ENCODE results near the gene MMEL1. TPM values are rescaled to one million over a fixed set of nuclear protein-coding genes. Genes with fewer than 3 reads are reported as not detected.
A peak's percentile ranks its signal among the peaks of the same experiment; 100 is the strongest.
"Not testable (repeated sequence)": the region's sequence is repeated elsewhere in the genome, so short reads cannot be mapped to it uniquely, and the experiment has no call there.

Gene MMEL1
- total RNA-seq, 1 donor from 2014 or later = 1.0 TPM

GRCh38 chr1:2552189-2552588 lies 80.6 kb downstream of the MMEL1 start:
- Histone ChIP-seq H3K27ac (ENCODE audit: low read depth, low read length) (no peak overlapping the region), H3K27me3 (ENCODE audit: control insufficient read depth in 3 of 3, insufficient read depth in 3 of 3, low read length in 3 of 3) (peaks cover 7 to 15% (median 13%) of the 10 kb centered on the region in 3 donors), H3K9ac (ENCODE audit: low read depth in 1 of 3, low read length in 3 of 3) (no peak overlapping the region), H3K4me3 (ENCODE audit: low read length in 3 of 3) (no peak overlapping the region), H3K9me3 (ENCODE audit: control insufficient read depth in 3 of 3, low read length in 3 of 3) (no peaks in the 10 kb centered on the region), H3K4me1 (ENCODE audit: control insufficient read depth in 3 of 3, insufficient read depth in 3 of 3, low read length in 3 of 3) (peaks cover 40 to 43% (median 43%) of the 10 kb centered on the region in 3 donors), H3K36me3 (ENCODE audit: control insufficient read depth in 3 of 3, insufficient read depth in 3 of 3, low read length in 3 of 3) (no peaks in the 10 kb centered on the region)

- H3K9me3 ChIP-seq (ENCODE audit: control insufficient read depth in 3 of 3, low read length in 3 of 3); H3K36me3 ChIP-seq (ENCODE audit: control insufficient read depth in 3 of 3, insufficient read depth in 3 of 3, low read length in 3 of 3); H3K27ac ChIP-seq (ENCODE audit: low read depth, low read length): not testable (repeated sequence)
- Histone ChIP-seq H3K9ac (ENCODE audit: low read depth in 1 of 3, low read length in 3 of 3) (peak overlapping the region in 1 of 3 donors; percentile 0), H3K4me3 (ENCODE audit: low read length in 3 of 3) (peak overlapping the region in 2 of 3 donors; percentile 16 to 41), H3K4me1 (ENCODE audit: control insufficient read depth in 3 of 3, insufficient read depth in 3 of 3, low read length in 3 of 3) (peaks cover 39 to 42% (median 41%) of the 10 kb centered on the region in 3 donors), H3K27me3 (ENCODE audit: control insufficient read depth in 3 of 3, insufficient read depth in 3 of 3, low read length in 3 of 3) (peaks cover 13 to 20% (median 19%) of the 10 kb centered on the region in 3 donors)
These were observed 81.3 kb downstream of the MMEL1 start for GRCh38 chr1:2551544-2551943.

- not testable (repeated sequence) for H3K9me3 ChIP-seq (ENCODE audit: control insufficient read depth in 3 of 3, low read length in 3 of 3); H3K27ac ChIP-seq (ENCODE audit: low read depth, low read length); H3K36me3 ChIP-seq (ENCODE audit: control insufficient read depth in 3 of 3, insufficient read depth in 3 of 3, low read length in 3 of 3)
- peaks cover 31 to 39% (median 35%) of the 10 kb centered on the region in 3 donors for H3K4me1 ChIP-seq (ENCODE audit: control insufficient read depth in 3 of 3, insufficient read depth in 3 of 3, low read length in 3 of 3)
- peak overlapping the region in 1 of 3 donors; percentile 45 for H3K9ac ChIP-seq (ENCODE audit: low read depth in 1 of 3, low read length in 3 of 3)
- peak overlapping the region in 1 of 3 donors; percentile 15 for H3K4me3 ChIP-seq (ENCODE audit: low read length in 3 of 3)
- peaks cover 15 to 20% (median 16%) of the 10 kb centered on the region in 3 donors for H3K27me3 ChIP-seq (ENCODE audit: control insufficient read depth in 3 of 3, insufficient read depth in 3 of 3, low read length in 3 of 3)
These were observed 82.4 kb downstream of the MMEL1 start for GRCh38 chr1:2550309-2550861.

- H3K36me3 ChIP-seq (ENCODE audit: control insufficient read depth in 3 of 3, insufficient read depth in 3 of 3, low read length in 3 of 3); H3K9me3 ChIP-seq (ENCODE audit: control insufficient read depth in 3 of 3, low read length in 3 of 3): not testable (repeated sequence)
- Histone ChIP-seq H3K4me3 (ENCODE audit: low read length in 3 of 3) (peak overlapping the region in 2 of 3 donors; percentile 14 to 58), H3K27ac (ENCODE audit: low read depth, low read length) (peak overlapping the region; percentile 87), H3K4me1 (ENCODE audit: control insufficient read depth in 3 of 3, insufficient read depth in 3 of 3, low read length in 3 of 3) (peaks cover 30 to 40% (median 33%) of the 10 kb centered on the region in 3 donors), H3K27me3 (ENCODE audit: control insufficient read depth in 3 of 3, insufficient read depth in 3 of 3, low read length in 3 of 3) (peaks cover 21 to 29% (median 21%) of the 10 kb centered on the region in 3 donors), H3K9ac (ENCODE audit: low read depth in 1 of 3, low read length in 3 of 3) (peak overlapping the region in 2 of 3 donors; percentile 64 to 81)
These were observed 83.3 kb downstream of the MMEL1 start for GRCh38 chr1:2549367-2550029.

GRCh38 chr1:2548068-2548589 lies 84.7 kb downstream of the MMEL1 start:
- Histone ChIP-seq H3K27ac (ENCODE audit: low read depth, low read length) (peak overlapping the region; percentile 90), H3K4me1 (ENCODE audit: control insufficient read depth in 3 of 3, insufficient read depth in 3 of 3, low read length in 3 of 3) (peaks cover 38 to 47% (median 39%) of the 10 kb centered on the region in 3 donors), H3K27me3 (ENCODE audit: control insufficient read depth in 3 of 3, insufficient read depth in 3 of 3, low read length in 3 of 3) (peaks cover 27 to 43% (median 30%) of the 10 kb centered on the region in 3 donors), H3K36me3 (ENCODE audit: control insufficient read depth in 3 of 3, insufficient read depth in 3 of 3, low read length in 3 of 3) (no peaks in the 10 kb centered on the region), H3K9ac (ENCODE audit: low read depth in 1 of 3, low read length in 3 of 3) (peak overlapping the region; percentile 43 to 81 (median 71)), H3K9me3 (ENCODE audit: control insufficient read depth in 3 of 3, low read length in 3 of 3) (no peaks in the 10 kb centered on the region), H3K4me3 (ENCODE audit: low read length in 3 of 3) (peak overlapping the region; percentile 51 to 61 (median 51))

- no peaks in the 10 kb centered on the region for H3K36me3 ChIP-seq (ENCODE audit: control insufficient read depth in 3 of 3, insufficient read depth in 3 of 3, low read length in 3 of 3)
- peaks cover 33 to 50% (median 37%) of the 10 kb centered on the region in 3 donors for H3K27me3 ChIP-seq (ENCODE audit: control insufficient read depth in 3 of 3, insufficient read depth in 3 of 3, low read length in 3 of 3)
- peak overlapping the region; percentile 90 for H3K27ac ChIP-seq (ENCODE audit: low read depth, low read length)
- H3K4me1 ChIP-seq (ENCODE audit: control insufficient read depth in 3 of 3, insufficient read depth in 3 of 3, low read length in 3 of 3) = peaks cover 38 to 47% (median 39%) of the 10 kb centered on the region in 3 donors
- H3K9ac ChIP-seq (ENCODE audit: low read depth in 1 of 3, low read length in 3 of 3) = peak overlapping the region; percentile 38 to 81 (median 43)
- H3K9me3 ChIP-seq (ENCODE audit: control insufficient read depth in 3 of 3, low read length in 3 of 3) = no peaks in the 10 kb centered on the region
- H3K4me3 ChIP-seq (ENCODE audit: low read length in 3 of 3) = peak overlapping the region; percentile 23 to 61 (median 51)
These were observed 85.4 kb downstream of the MMEL1 start for GRCh38 chr1:2547210-2548067.

GRCh38 chr1:2546515-2547209 lies 86.2 kb downstream of the MMEL1 start:
- H3K9me3 ChIP-seq (ENCODE audit: control insufficient read depth in 3 of 3, low read length in 3 of 3) = no peaks in the 10 kb centered on the region
- no peaks in the 10 kb centered on the region for H3K36me3 ChIP-seq (ENCODE audit: control insufficient read depth in 3 of 3, insufficient read depth in 3 of 3, low read length in 3 of 3)
- H3K4me1 ChIP-seq (ENCODE audit: control insufficient read depth in 3 of 3, insufficient read depth in 3 of 3, low read length in 3 of 3) = peaks cover 38 to 47% (median 39%) of the 10 kb centered on the region in 3 donors
- H3K9ac ChIP-seq (ENCODE audit: low read depth in 1 of 3, low read length in 3 of 3) = peak overlapping the region; percentile 10 to 81 (median 38)
- H3K27ac ChIP-seq (ENCODE audit: low read depth, low read length) = peak overlapping the region; percentile 90
- peaks cover 40 to 55% (median 42%) of the 10 kb centered on the region in 3 donors for H3K27me3 ChIP-seq (ENCODE audit: control insufficient read depth in 3 of 3, insufficient read depth in 3 of 3, low read length in 3 of 3)
- H3K4me3 ChIP-seq (ENCODE audit: low read length in 3 of 3) = peak overlapping the region; percentile 32 to 60 (median 51)

GRCh38 chr1:2545754-2546514 lies 86.9 kb downstream of the MMEL1 start:
- H3K4me1 ChIP-seq (ENCODE audit: control insufficient read depth in 3 of 3, insufficient read depth in 3 of 3, low read length in 3 of 3) = peaks cover 38 to 47% (median 41%) of the 10 kb centered on the region in 3 donors
- H3K27me3 ChIP-seq (ENCODE audit: control insufficient read depth in 3 of 3, insufficient read depth in 3 of 3, low read length in 3 of 3) = peaks cover 46 to 60% (median 47%) of the 10 kb centered on the region in 3 donors
- peak overlapping the region in 2 of 3 donors; percentile 32 to 60 for H3K4me3 ChIP-seq (ENCODE audit: low read length in 3 of 3)
- no peaks in the 10 kb centered on the region for H3K9me3 ChIP-seq (ENCODE audit: control insufficient read depth in 3 of 3, low read length in 3 of 3)
- no peaks in the 10 kb centered on the region for H3K36me3 ChIP-seq (ENCODE audit: control insufficient read depth in 3 of 3, insufficient read depth in 3 of 3, low read length in 3 of 3)
- peak overlapping the region in 1 of 3 donors; percentile 62 for H3K9ac ChIP-seq (ENCODE audit: low read depth in 1 of 3, low read length in 3 of 3)
- peak overlapping the region; percentile 90 for H3K27ac ChIP-seq (ENCODE audit: low read depth, low read length)

Measured in skeletal muscle tissue (tissue), 4 donors.